K562 (cell line): Measurements from ENCODE around the gene AZGP1. TPM values are rescaled to one million over a fixed set of nuclear protein-coding genes. Genes with fewer than 3 reads are reported as not detected.
"Not testable (repeated sequence)": the region's sequence is repeated elsewhere in the genome, so short reads cannot be mapped to it uniquely, and the experiment has no call there.

Source experiments
- ATAC-seq: fragments of 200-7000 bp; cut with Tn5 transposase; 3 replicates; pipeline ENCODE4 v1.9.1; 2020; ENCODE audit warnings: moderate library complexity
- BruUV-seq: library from RNA; stranded (reverse); fragments of 400-500 nt; replicated peaks from 2 replicates; lab custom pipeline; 2021; lab: Mats Ljungman, UMichigan
- CTCF ChIA-PET: fragments of 300-600 bp; formaldehyde crosslinking; extraction: SDS; loops from one replicate; lab custom pipeline; 2021; ENCODE audit warnings: low intra/inter-chr PET ratio; lab: Yijun Ruan, JAX
- POLR2A ChIA-PET: fragments of 300-600, 350-650 bp; sonication (Branson Sonifier 250); formaldehyde crosslinking; extraction: SDS; loops from one replicate; lab custom pipeline; 2021; ENCODE audit warnings: antibody characterized with exemption, inconsistent platforms; lab: Yijun Ruan, JAX
- DNase-seq, 4 experiments: peaks; one replicate each; pipeline versions ENCODE4 v3.0.0 to v3.0.0-alpha.2; 2011 to 2018; ENCODE audit warnings: low spot score in 3 of 4, mixed read lengths in 3 of 4; ENCODE audit errors: extremely low read depth in 1 of 4
- FAIRE-seq: peaks from 2 replicates; lab custom pipeline; 2011; peaks lifted over from hg19 to GRCh38; lab: Jason Lieb, UNC
- H2AFZ ChIP-seq: 2 replicates; pipeline ENCODE4 v1.6.0; 2011; ENCODE audit warnings: low read depth, low read length, control low read depth, inconsistent platforms
- H3K27ac ChIP-seq: fragments of 200-600 bp; 3 replicates; pipeline ENCODE4 v1.8.0; 2011; ENCODE audit warnings: low read depth, mild to moderate bottlenecking, control low read depth, inconsistent platforms, low read length, moderate library complexity, mixed read lengths; ENCODE audit errors: extremely low read depth
- H3K27me3 ChIP-seq, 2 experiments: fragments of 300-600 bp in 1 of 2; 2 replicates in 1 of 2; 3 replicates in 1 of 2; pipeline versions ENCODE4 v1.6.0 to v1.8.0; 2011; ENCODE audit warnings: inconsistent platforms in 2 of 2, low read length in 2 of 2, mild to moderate bottlenecking in 1 of 2, mixed read lengths in 1 of 2, moderate library complexity in 1 of 2; ENCODE audit not compliant: control insufficient read depth in 2 of 2, insufficient read depth in 2 of 2
- H3K36me3 ChIP-seq: fragments of 300-600 bp; 3 replicates; pipeline ENCODE4 v1.8.0; 2011; ENCODE audit warnings: mild to moderate bottlenecking, low read length, inconsistent platforms; ENCODE audit not compliant: control insufficient read depth, insufficient read depth
- H3K4me1 ChIP-seq, 2 experiments: fragments of 200-600 bp in 1 of 2; replicated peaks in 1 of 2; 2 replicates in 1 of 2; 3 replicates in 1 of 2; pipeline versions ENCODE4 v1.5.1 to v1.8.0; 2011; ENCODE audit warnings: inconsistent platforms in 2 of 2, low read length in 2 of 2, mild to moderate bottlenecking in 1 of 2, mixed read lengths in 1 of 2, moderate library complexity in 1 of 2; ENCODE audit not compliant: control insufficient read depth in 2 of 2, insufficient read depth in 2 of 2
- H3K4me2 ChIP-seq: 2 replicates; pipeline ENCODE4 v1.6.1; 2011; ENCODE audit warnings: low read length, control low read depth, inconsistent platforms, mixed read lengths; ENCODE audit not compliant: insufficient read depth
- H3K4me3 ChIP-seq: fragments of 200-600 bp; sonication (generic), shearing (Covaris generic); 2 replicates; pipeline ENCODE4 v1.5.1; 2016; ENCODE audit warnings: control low read depth, inconsistent platforms
- H3K79me2 ChIP-seq: fragments of 200-600 bp; 3 replicates; pipeline ENCODE4 v1.8.0; 2011; ENCODE audit warnings: low read length, inconsistent platforms; ENCODE audit not compliant: control insufficient read depth, insufficient read depth
- H3K9ac ChIP-seq, 2 experiments: 2 replicates each; pipeline versions ENCODE4 v1.6.0 to v1.6.1; 2011; ENCODE audit warnings: low read depth in 2 of 2, low read length in 2 of 2, control low read depth in 1 of 2, inconsistent platforms in 1 of 2, mild to moderate bottlenecking in 1 of 2, mixed read lengths in 1 of 2; ENCODE audit not compliant: insufficient read depth in 1 of 2
- H3K9me1 ChIP-seq: one replicate; pipeline ENCODE4 v1.6.0; 2011; ENCODE audit warnings: inconsistent platforms, mild to moderate bottlenecking, low read length, moderate library complexity; ENCODE audit not compliant: control insufficient read depth, insufficient read depth
- H3K9me3 ChIP-seq: replicated peaks from 2 replicates; pipeline ENCODE4 v1.5.1; 2011; ENCODE audit warnings: low read depth, low read length, inconsistent platforms; ENCODE audit not compliant: control insufficient read depth, insufficient read depth
- H4K20me1 ChIP-seq: replicated peaks from 2 replicates; pipeline ENCODE4 v1.6.1; 2011; ENCODE audit warnings: low read length, inconsistent platforms, mixed read lengths; ENCODE audit not compliant: control insufficient read depth, insufficient read depth
- ADNP ChIP-seq: fragments of 200-800 bp; sonication (Bioruptor generic); IDR thresholded peaks from 2 replicates; pipeline ENCODE4 v1.6.1; 2016; ENCODE audit warnings: missing genetic modification characterization, missing compliant biosample characterization
- CTBP1 ChIP-seq: fragments of 450-650 bp; IDR thresholded peaks from 2 replicates; pipeline ENCODE4 v1.6.1; 2016; ENCODE audit warnings: borderline replicate concordance
- DPF2 ChIP-seq: fragments of 450-650 bp; IDR thresholded peaks from 2 replicates; pipeline ENCODE4 v1.6.1; 2016
- ID3 ChIP-seq, 2 experiments: fragments of 250-450 bp in 1 of 2; fragments of 450-650 bp in 1 of 2; sonication (Bioruptor Pico) in 1 of 2; IDR thresholded peaks; 2 replicates each; pipeline versions ENCODE4 v1.6.1 to v1.8.0; 2016 to 2021; ENCODE audit warnings: mild to moderate bottlenecking in 2 of 2, moderate library complexity in 2 of 2, missing compliant biosample characterization in 1 of 2, missing genetic modification characterization in 1 of 2
- MEIS2 ChIP-seq: fragments of 450-650 bp; IDR thresholded peaks from 2 replicates; pipeline ENCODE4 v1.6.1; 2014; ENCODE audit warnings: mild to moderate bottlenecking; ENCODE audit not compliant: partially characterized antibody
- MYNN ChIP-seq, 2 experiments: sonication (generic); formaldehyde crosslinking in 1 of 2; IDR thresholded peaks; 2 replicates each; pipeline versions ENCODE4 v1.5.0 to v1.6.1; 2016 to 2020; ENCODE audit warnings: antibody characterized with exemption in 1 of 2, missing genetic modification reagents in 1 of 2
- PBX2 ChIP-seq, 2 experiments: IDR thresholded peaks in 1 of 2; conservative IDR thresholded peaks in 1 of 2; 2 replicates each; pipeline ENCODE4 v1.6.1; 2016; ENCODE audit warnings: low read depth in 2 of 2, mild to moderate bottlenecking in 1 of 2, missing compliant biosample characterization in 1 of 2, missing genetic modification characterization in 1 of 2, moderate library complexity in 1 of 2
- PKNOX1 ChIP-seq: fragments of 450-650 bp; IDR thresholded peaks from 2 replicates; pipeline ENCODE4 v1.6.1; 2016
- RAD51 ChIP-seq: fragments of 450-650 bp; IDR thresholded peaks from 2 replicates; pipeline ENCODE4 v1.7.1; 2016; ENCODE audit warnings: low read depth, mild to moderate bottlenecking, borderline replicate concordance
- TCF3 ChIP-seq: sonication (generic); formaldehyde crosslinking; IDR thresholded peaks from 2 replicates; pipeline ENCODE4 v1.4.0; 2020; ENCODE audit warnings: mild to moderate bottlenecking, missing genetic modification reagents
- ZBTB5 ChIP-seq: fragments of 450-650 bp; IDR thresholded peaks from 2 replicates; pipeline ENCODE4 v1.6.1; 2017; ENCODE audit warnings: antibody characterized with exemption
- WGBS: fragments of 100-300 bp; shearing (Covaris generic); methylation state at CpG from one replicate; pipeline ENCODE4 v1.1.6; 2016; ENCODE audit warnings: low coverage, mixed read lengths; ENCODE audit not compliant: insufficient coverage; ENCODE audit errors: missing lambda C conversion rate; 5-methylcytosine and 5-hydroxymethylcytosine counted together
- in situ Hi-C: fragments of 300-500 bp; cut with MboI; formaldehyde crosslinking; loops from 4 replicates; pipeline ENCODE4 v1.15.0; 2018; ENCODE audit warnings: inconsistent platforms, mixed read lengths
- intact Hi-C: fragments of 100-400 bp; cut with micrococcal nuclease; formaldehyde crosslinking; loops from 2 replicates; pipeline ENCODE4 v1.14.2; 2022
- polyA plus RNA-seq, 8 experiments: library from polyadenylated mRNA; depleted of rRNA in 4 of 8; stranded (reverse) in 5 of 8; unstranded in 3 of 8; fragments of >200 nt; fragmentation: Nextera tagmentation in 2 of 8; fragmentation: Illumina TruSeq in 1 of 8; extraction: Ambion mirVana in 2 of 8; extraction: Trizol in 1 of 8; gene quantifications; 2 replicates each; pipeline versions ENCODE4 v1.2.1 to v1.2.3, GENCODE V29; 2011 to 2014; ENCODE audit warnings: inconsistent platforms in 1 of 8, missing spikeins in 1 of 8
- total RNA-seq, 7 experiments: library from RNA; depleted of rRNA in 6 of 7; stranded (reverse); fragments of >200 nt in 6 of 7; fragmentation: Illumina TruSeq in 2 of 7; extraction: Trizol in 2 of 7; gene quantifications; 2 replicates each; pipeline versions ENCODE4 v1.2.1 to v1.2.3, GENCODE V29; 2011 to 2021; ENCODE audit warnings: low replicate concordance in 1 of 7

Gene AZGP1
- total and polyA plus RNA-seq, 9 of the 15 experiments (the other 6 are each of a cell fraction or from before 2014, with no cell fraction given), result 0.18 to 0.53 TPM; not detected in 7

GRCh38 chr7:100012385-100013327, 36.8 kb upstream of the AZGP1 start:
- intact Hi-C loops, result loop anchor here (5.0 kb wide), 1 partner anchor 70 kb away; the partner anchor contains the start of gene ZNF3
- H3K4me2 ChIP-seq; in situ Hi-C loops; H4K20me1 ChIP-seq; H3K36me3 ChIP-seq; H3K9me3 ChIP-seq; H3K4me3 ChIP-seq; FAIRE-seq; BruUV-seq; CTCF ChIA-PET; H3K9me1 ChIP-seq; ATAC-seq; H3K27ac ChIP-seq; H2AFZ ChIP-seq; TF ChIP-seq ID3 (CRISPR knock-in tag; IDR thresholded peaks at IDR 0.05); MYNN (CRISPR knock-in tag; IDR thresholded peaks at IDR 0.05); PBX2 (CRISPR knock-in tag; IDR thresholded peaks at IDR 0.05; ENCODE audit: low read depth): not testable (repeated sequence)
- peaks cover 19 to 33% of the 10 kb centered on the region in 2 experiments for H3K27me3 ChIP-seq
- WGBS, result 20% methylated on average over 14 of the region's 14 CpGs
- peak in 2 of 4 experiments; percentile 34 to 43 for DNase-seq
- peak overlapping the region in 1 of 2 experiments; percentile 57; a peak in 1 of 4 replicates for H3K9ac ChIP-seq
- POLR2A ChIA-PET, result interaction anchor here (0.5 to 0.9 kb wide), 3 partner anchors 9 to 15 kb away, joined by 3 to 5 read pairs (median 4); no protein-coding TSS in a partner anchor
- peaks cover 14 to 17% of the 10 kb centered on the region in 2 experiments; a peak in 4 of 5 replicates for H3K4me1 ChIP-seq
- H3K79me2 ChIP-seq, result peaks cover 25% of the 10 kb centered on the region
- TF ChIP-seq ADNP (peak; percentile 75), CTBP1 (peak; percentile 17; the same call in 1 of the 2 replicates), PKNOX1 (peak; percentile 86), DPF2 (peak; percentile 35; the same call in 1 of the 2 replicates), ID3 (tag; IDR thresholded peaks at IDR 0.05) (0 out of 2 replicates have a peak, but pooled peaks have one; percentile 57), MEIS2 (peak; percentile 98), ZBTB5 (peak; percentile 34; the same call in 1 of the 2 replicates), MYNN (IDR thresholded peaks at IDR 0.05) (peak; percentile 49; the same call in 1 of the 2 replicates), RAD51 (peak; percentile 52; the same call in 1 of the 2 replicates), PBX2 (tag; conservative IDR thresholded peaks at IDR 0.05; ENCODE audit: low read depth) (peak; percentile 98), TCF3 (CRISPR knock-in tag) (peak; percentile 20; the same call in 1 of the 2 replicates)
